Adrenal gland (tissue), 5 donors: ENCODE results near the gene PTBP3.

Experiments used
- CTCF ChIP-seq, 6 experiments: fragments of 450-650 bp in 4 of 6; fragments of 200-600 bp in 2 of 6; sonication (generic) in 1 of 6; IDR thresholded peaks; 1 replicate in 5 of 6; 2 replicates in 1 of 6; pipeline versions ENCODE4 v1.5.1 to v1.8.0; 2016 to 2021; ENCODE audit warnings: antibody characterized with exemption in 6 of 6, mild to moderate bottlenecking in 2 of 6, moderate library complexity in 1 of 6
- POLR2A ChIP-seq, 2 donors: fragments of 450-650 bp; IDR thresholded peaks; one replicate each; pipeline ENCODE4 v1.6.1; 2017; ENCODE audit warnings: antibody characterized with exemption in 2 of 2, mild to moderate bottlenecking in 2 of 2, moderate library complexity in 1 of 2
- donor health status: DM: no; HTN: no; CAD: no.

- TF ChIP-seq CTCF (IDR thresholded peaks at IDR 0.05), result no peak
- TF ChIP-seq POLR2A (IDR thresholded peaks at IDR 0.05), result no peak
These were observed 163.2 kb downstream of the PTBP3 start for GRCh38 chr9:112170235-112170634.
